ENCODE measurements around the gene NSG2. TPM values are rescaled to one million over a fixed set of nuclear protein-coding genes. Genes with fewer than 3 reads are reported as not detected.

Gene NSG2
- total and polyA plus RNA-seq, 2 of the 4 experiments (the other 2 are of a cell fraction): not detected

- Histone ChIP-seq H2AK9ac (replicated peaks; ENCODE audit: low read depth, low read length, poor library complexity) (no peak overlapping the region), H3K4me2 (ENCODE audit: low read depth, low read length) (no peak overlapping the region), H3K4ac (ENCODE audit: low read depth, low read length) (no peak overlapping the region), H3K79me1 (ENCODE audit: low read depth in 1 of 2, low read length in 2 of 2) (no peaks in the 10 kb centered on the region), H2BK120ac (ENCODE audit: low read depth, low read length) (no peak overlapping the region), H2BK15ac (ENCODE audit: low read depth, low read length) (no peak overlapping the region), H3K23ac (ENCODE audit: low read depth, low read length) (no peak overlapping the region), H3K36me3 (ENCODE audit: control insufficient read depth, insufficient read depth, low read length) (no peaks in the 10 kb centered on the region), H3K18ac (ENCODE audit: low read depth, low read length) (no peak overlapping the region), H3K14ac (replicated peaks; ENCODE audit: low read depth, low read length) (no peak overlapping the region), H3K9me1 (ENCODE audit: insufficient read depth, low read length) (no peaks in the 10 kb centered on the region), H3K9me3 (ENCODE audit: control insufficient read depth, insufficient read depth, low read length) (no peaks in the 10 kb centered on the region), H4K8ac (ENCODE audit: low read depth in 2 of 2, low read length in 2 of 2) (no peak overlapping the region), H4K20me1 (ENCODE audit: insufficient read depth, low read length) (no peaks in the 10 kb centered on the region), H4K5ac (ENCODE audit: low read depth, low read length) (no peak overlapping the region), H2BK5ac (ENCODE audit: low read depth, low read length, poor library complexity, severe bottlenecking) (no peak overlapping the region), H3K56ac (ENCODE audit: extremely low read depth, insufficient read depth, low read length) (no peak overlapping the region), H2AK5ac (ENCODE audit: low read depth, low read length) (no peak overlapping the region), H3K4me1 (ENCODE audit: control insufficient read depth, insufficient read depth, low read length) (no peaks in the 10 kb centered on the region), H3K27me3 (ENCODE audit: control insufficient read depth, insufficient read depth, low read length) (no peaks in the 10 kb centered on the region), H3K9ac (ENCODE audit: low read depth, low read length) (no peak overlapping the region), H4K91ac (ENCODE audit: insufficient read depth, low read depth, low read length) (no peak overlapping the region), H3K27ac (ENCODE audit: insufficient read depth, low read length) (no peak overlapping the region), H3K4me3 (ENCODE audit: insufficient read depth, low read depth, low read length) (no peak overlapping the region), H2AFZ (replicated peaks; ENCODE audit: low read length, poor library complexity) (no peak overlapping the region), H2BK20ac (ENCODE audit: low read depth, low read length) (no peak overlapping the region)
- no CpG with 5 or more reads among the region's 1 CpG for WGBS, 2 experiments (ENCODE audit: extremely low coverage in 2 of 2, insufficient read length in 1 of 2)
- ATAC-seq (ENCODE audit: low read depth) (no peak), DNase-seq (no peak)
- intact Hi-C loops (cut with micrococcal nuclease): no loop called here
- dilution Hi-C loops (cut with HindIII; ENCODE audit: low sequenced_read_pairs, unreplicated experiment): no loop called here
- in situ Hi-C loops (cut with MboI; ENCODE audit: low sequenced_read_pairs): no loop called here
- POLR2A ChIA-PET (ENCODE audit: unreplicated experiment): no interaction called here
- no TSS peak for BruUV-seq (replicated peaks)
- TF ChIP-seq MAFK (IDR thresholded peaks at IDR 0.05; ENCODE audit: low read depth, low read length) (0 out of 2 replicates have a peak, but pooled peaks have one; percentile 26), ELK1 (IDR thresholded peaks at IDR 0.05; ENCODE audit: borderline replicate concordance, low read depth, low read length) (no peak)
- CTCF ChIA-PET: no interaction called here
These were observed 13.7 kb downstream of the NSG2 start for GRCh38 chr5:174059247-174059646.
